HCT116 (cell line): ENCODE measurements around the gene SDK2. TPM values are rescaled to one million over a fixed set of nuclear protein-coding genes. Genes with fewer than 3 reads are reported as not detected.

Source experiments
- ATAC-seq: fragments of 200-7000 bp; cut with Tn5 transposase; 2 replicates; pipeline ENCODE4 v1.9.1; 2020; ENCODE audit warnings: mild to moderate bottlenecking, moderate library complexity
- BruUV-seq: library from RNA; stranded (reverse); fragments of 400-500 nt; replicated peaks from 2 replicates; lab custom pipeline; 2021; lab: Mats Ljungman, UMichigan
- CTCF ChIA-PET: fragments of 300-600 bp; sonication (Branson Sonifier 250); formaldehyde crosslinking; loops from one replicate; lab custom pipeline; 2021; ENCODE audit warnings: antibody characterized with exemption; lab: Charles Lee
- POLR2A ChIA-PET: fragments of 300-600, 350-600 bp; sonication (Branson Sonifier 250); formaldehyde crosslinking; loops from one replicate; lab custom pipeline; 2021; ENCODE audit warnings: antibody characterized with exemption; lab: Charles Lee
- RAD21 ChIA-PET, 2 experiments: fragments of 300-600 bp; sonication (Branson Sonifier 250); formaldehyde crosslinking; loops; one replicate each; lab custom pipeline; 2023; ENCODE audit warnings: low total read pairs in 2 of 2; ENCODE audit not compliant: uncharacterized antibody in 2 of 2, unreplicated experiment in 2 of 2, low non-redundant PET in 1 of 2; lab: Charles Lee
- DNase-seq: peaks from one replicate; pipeline ENCODE4 v3.0.0-alpha.2; 2010; ENCODE audit warnings: low read depth, low spot score
- H2AFZ ChIP-seq: fragments of 200-600 bp; shearing (Covaris generic), sonication (generic); 2 replicates; pipeline ENCODE4 v1.6.1; 2017; ENCODE audit warnings: low read depth, mixed run types, mixed read lengths, antibody characterized with exemption, low read length; ENCODE audit not compliant: poor library complexity, severe bottlenecking
- H3K27ac ChIP-seq: 2 replicates; pipeline ENCODE4 v1.5.1; 2012; ENCODE audit warnings: low read depth, low read length
- H3K27me3 ChIP-seq: fragments of 200-600 bp; sonication (generic); 2 replicates; pipeline ENCODE4 v1.6.1; 2016; ENCODE audit warnings: mixed run types, low read length, mixed read lengths; ENCODE audit not compliant: insufficient read depth
- H3K36me3 ChIP-seq, 2 experiments: fragments of 200-500 bp in 1 of 2; fragments of 200-600 bp in 1 of 2; sonication (Bioruptor generic) in 1 of 2; sonication (generic) in 1 of 2; 2 replicates each; pipeline versions ENCODE4 v1.5.1 to v1.6.1; 2014 to 2016; ENCODE audit warnings: low read length in 2 of 2, inconsistent platforms in 1 of 2, mixed read lengths in 1 of 2, mixed run types in 1 of 2; ENCODE audit not compliant: insufficient read depth in 2 of 2, control insufficient read depth in 1 of 2
- H3K4me1 ChIP-seq, 2 experiments: fragments of 200-600 bp in 1 of 2; sonication (generic) in 1 of 2; 2 replicates each; pipeline versions ENCODE4 v1.5.1 to v1.6.1; 2012 to 2017; ENCODE audit warnings: low read length in 2 of 2, inconsistent platforms in 1 of 2, mild to moderate bottlenecking in 1 of 2, mixed read lengths in 1 of 2, mixed run types in 1 of 2, moderate library complexity in 1 of 2; ENCODE audit not compliant: insufficient read depth in 2 of 2, control insufficient read depth in 1 of 2
- H3K4me2 ChIP-seq: fragments of 200-600 bp; sonication (generic); 2 replicates; pipeline ENCODE4 v1.6.1; 2017; ENCODE audit warnings: mixed run types, low read length, mixed read lengths
- H3K4me3 ChIP-seq, 2 experiments: fragments of 200-600 bp in 1 of 2; sonication (generic) in 1 of 2; replicated peaks in 1 of 2; 2 replicates each; pipeline ENCODE4 v1.5.1; 2011 to 2016; ENCODE audit warnings: low read length in 2 of 2, control low read depth in 1 of 2, low read depth in 1 of 2, mild to moderate bottlenecking in 1 of 2, mixed read lengths in 1 of 2, mixed run types in 1 of 2
- H3K79me2 ChIP-seq: fragments of 200-600 bp; sonication (generic); 2 replicates; pipeline ENCODE4 v1.6.1; 2017; ENCODE audit warnings: mild to moderate bottlenecking, mixed run types, low read length, moderate library complexity, mixed read lengths; ENCODE audit not compliant: insufficient read depth
- H3K9ac ChIP-seq: fragments of 200-600 bp; sonication (generic); 2 replicates; pipeline ENCODE4 v1.6.1; 2016; ENCODE audit warnings: low read length, mixed read lengths
- H3K9me2 ChIP-seq: fragments of 200-600 bp; sonication (generic), shearing (Covaris generic); 2 replicates; pipeline ENCODE4 v1.6.1; 2017; ENCODE audit warnings: mixed run types, mild to moderate bottlenecking, moderate library complexity; ENCODE audit not compliant: insufficient read depth
- H3K9me3 ChIP-seq, 2 experiments: fragments of 200-500 bp in 1 of 2; fragments of 200-600 bp in 1 of 2; sonication (Bioruptor generic) in 1 of 2; sonication (generic) in 1 of 2; 2 replicates each; pipeline ENCODE4 v1.6.1; 2014 to 2017; ENCODE audit warnings: low read length in 2 of 2, mixed read lengths in 2 of 2, inconsistent platforms in 1 of 2, low read depth in 1 of 2, mild to moderate bottlenecking in 1 of 2, mixed run types in 1 of 2, moderate library complexity in 1 of 2; ENCODE audit not compliant: control insufficient read depth in 1 of 2, insufficient read depth in 1 of 2
- H4K20me1 ChIP-seq: fragments of 200-600 bp; sonication (generic), shearing (Covaris generic); 2 replicates; pipeline ENCODE4 v1.6.1; 2017; ENCODE audit warnings: mixed run types, mild to moderate bottlenecking, moderate library complexity; ENCODE audit not compliant: insufficient read depth
- CEBPB ChIP-seq: IDR thresholded peaks from 2 replicates; pipeline ENCODE4 v1.6.1; 2012; ENCODE audit warnings: low read depth
- ELF1 ChIP-seq: IDR thresholded peaks from 2 replicates; pipeline ENCODE4 v1.6.1; 2012; ENCODE audit warnings: low read depth, borderline replicate concordance
- FOSL1 ChIP-seq: IDR thresholded peaks from 2 replicates; pipeline ENCODE4 v1.6.1; 2012; ENCODE audit warnings: low read depth
- POLR2AphosphoS5 ChIP-seq: IDR thresholded peaks from 2 replicates; pipeline ENCODE4 v1.6.1; 2011; ENCODE audit warnings: mild to moderate bottlenecking, low read depth, low read length, moderate library complexity
- REST ChIP-seq: IDR thresholded peaks from 2 replicates; pipeline ENCODE4 v1.6.1; 2012; ENCODE audit warnings: low read depth
- intact Hi-C: fragments of 100-400 bp; cut with micrococcal nuclease; formaldehyde crosslinking; loops from 2 replicates; pipeline ENCODE4 v1.10.0; 2022
- total RNA-seq: library from RNA; stranded (reverse); gene quantifications from one replicate; pipeline ENCODE4 v1.2.1, GENCODE V29; 2021; ENCODE audit not compliant: unreplicated experiment

Gene SDK2
- total RNA-seq, 1 experiment from 2014 or later = 0.10 TPM

- no peak for TF ChIP-seq REST
Measured at GRCh38 chr17:73402466-73402865, 241.8 kb downstream of the SDK2 start (continued).

GRCh38 chr17:73401911-73402310 is 242.3 kb downstream of the SDK2 start:
- no peak overlapping the region for H3K4me3 ChIP-seq
- intact Hi-C loops = no loop called here
- no peak overlapping the region for H3K27ac ChIP-seq
- no peaks in the 10 kb centered on the region for H4K20me1 ChIP-seq
- ChIA-PET CTCF (no interaction called here), POLR2A (no interaction called here), RAD21 (no interaction called here)
- ATAC-seq = 0 out of 2 replicates have a peak, but pooled peaks have one; percentile 23
- H3K4me2 ChIP-seq = no peak overlapping the region
- TF ChIP-seq FOSL1 (no peak), POLR2AphosphoS5 (no peak), CEBPB (no peak), ELF1 (no peak)
- no peak overlapping the region for H3K9ac ChIP-seq
- no peaks in the 10 kb centered on the region for H3K36me3 ChIP-seq
- H3K27me3 ChIP-seq = no peaks in the 10 kb centered on the region
- no peak overlapping the region for H2AFZ ChIP-seq
- DNase-seq = no peak
- no peaks in the 10 kb centered on the region for H3K79me2 ChIP-seq
- H3K9me3 ChIP-seq = no peaks in the 10 kb centered on the region
- no TSS peak for BruUV-seq
- no peaks in the 10 kb centered on the region; a peak in 1 of 4 replicates for H3K4me1 ChIP-seq
- H3K9me2 ChIP-seq = no peaks in the 10 kb centered on the region; the same call in 1 of the 2 replicates
